Smooth muscle cell of the brain vasculature (primary cell): ENCODE measurements around the gene COL10A1.

Experiments used
- DNase-seq: peaks from one replicate; pipeline ENCODE4 v3.0.0-alpha.2; 2012; ENCODE audit warnings: low read depth, low spot score

The COL10A1 gene

DNA sequence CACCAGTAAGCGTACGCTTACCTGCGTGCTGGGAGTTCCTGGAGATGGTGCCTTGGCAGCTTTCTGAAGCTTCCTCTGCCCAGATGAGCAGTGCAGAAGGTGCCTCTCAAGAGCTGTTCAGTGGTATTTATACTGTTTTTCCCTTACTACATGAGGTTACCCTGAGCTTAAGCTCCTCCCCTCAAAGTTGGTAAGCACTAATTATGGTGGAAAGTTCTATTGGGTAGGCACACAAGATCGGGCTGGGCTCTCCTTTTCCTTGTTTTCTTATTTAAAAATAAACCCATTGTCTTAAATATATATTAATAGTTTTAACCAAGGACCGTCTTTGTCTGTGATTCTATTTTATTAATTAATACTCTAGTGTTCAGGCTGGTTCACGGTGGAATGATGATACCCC is at the start of gene COL10A1:
Gene COL10A1, minus strand, starts transcription at position 101 of the 400 bp plus-strand sequence. CDS start 640 bp downstream, outside the sequence.
- no peak for DNase-seq

DNA sequence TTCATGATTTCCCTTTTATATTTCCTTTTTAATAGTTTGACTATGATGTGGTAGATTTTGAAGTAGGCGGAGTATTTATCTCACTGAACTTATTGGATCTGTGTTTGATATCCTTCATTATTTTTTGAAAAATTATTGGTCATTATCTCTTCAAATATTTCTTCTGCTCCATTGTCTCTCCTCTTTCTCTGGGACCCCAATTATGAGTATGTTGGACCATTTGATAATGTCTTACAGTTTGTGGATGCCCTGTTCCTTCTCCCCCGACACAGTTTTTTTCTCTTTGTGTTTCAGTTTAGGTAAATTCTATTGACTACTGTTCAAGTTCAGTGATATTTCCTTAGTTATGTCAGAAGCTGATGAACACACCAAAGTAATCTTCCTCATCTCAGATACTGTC is 49.4 kb upstream of the COL10A1 start:
- DNase-seq = no peak

DNA sequence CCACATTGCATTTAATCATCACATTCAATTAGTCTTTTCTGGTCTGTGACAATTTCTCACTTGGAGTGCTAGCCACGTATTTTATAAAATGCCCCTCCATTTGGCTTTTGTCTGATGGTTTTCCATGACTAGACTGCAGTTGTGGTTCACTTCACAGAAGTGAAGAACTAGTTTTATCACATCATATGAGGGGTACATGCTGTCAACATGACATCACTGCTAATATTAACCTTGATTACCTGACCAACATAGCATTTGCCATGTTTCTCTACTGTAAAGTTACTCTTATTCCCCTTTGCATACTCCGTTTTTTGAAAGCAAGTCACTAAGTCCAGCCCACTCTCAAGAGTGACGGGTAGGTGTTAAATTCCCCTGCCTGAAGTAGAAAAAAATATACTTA is 48.0 kb upstream of the COL10A1 start:
- DNase-seq = no peak

DNA sequence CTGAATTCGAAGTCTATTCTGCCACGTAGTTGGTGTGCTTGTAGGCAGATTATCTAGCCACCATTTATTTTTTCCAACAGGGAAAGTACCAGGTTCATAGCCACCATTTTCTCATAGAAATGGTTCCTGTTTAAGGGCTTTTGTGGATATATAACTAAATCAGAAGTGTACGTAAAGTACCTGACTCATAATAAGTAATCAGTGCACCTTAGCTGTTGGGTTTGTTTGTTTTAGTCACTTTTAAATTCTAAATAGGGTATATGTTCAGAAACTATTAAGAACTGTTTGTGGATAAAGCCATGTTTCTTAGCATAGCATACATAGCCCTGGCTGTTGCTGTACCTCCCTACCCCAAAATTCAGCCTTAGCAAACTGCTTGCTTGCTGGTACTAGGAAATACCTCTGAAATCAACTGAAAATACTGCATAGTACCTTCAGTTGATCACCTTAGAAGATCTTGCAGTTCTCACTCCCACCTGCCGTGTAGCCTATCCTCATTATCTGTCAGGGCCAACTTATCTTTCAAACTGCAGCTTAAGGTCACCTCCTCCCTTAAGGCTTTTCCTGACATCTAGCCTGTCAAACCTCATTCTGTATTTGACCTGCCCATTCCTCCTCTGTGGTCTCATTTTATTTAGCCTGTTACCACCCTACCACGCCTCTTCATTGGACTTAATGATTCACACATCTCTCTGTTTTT is 44.6 kb upstream of the COL10A1 start:
- no peak for DNase-seq

DNA sequence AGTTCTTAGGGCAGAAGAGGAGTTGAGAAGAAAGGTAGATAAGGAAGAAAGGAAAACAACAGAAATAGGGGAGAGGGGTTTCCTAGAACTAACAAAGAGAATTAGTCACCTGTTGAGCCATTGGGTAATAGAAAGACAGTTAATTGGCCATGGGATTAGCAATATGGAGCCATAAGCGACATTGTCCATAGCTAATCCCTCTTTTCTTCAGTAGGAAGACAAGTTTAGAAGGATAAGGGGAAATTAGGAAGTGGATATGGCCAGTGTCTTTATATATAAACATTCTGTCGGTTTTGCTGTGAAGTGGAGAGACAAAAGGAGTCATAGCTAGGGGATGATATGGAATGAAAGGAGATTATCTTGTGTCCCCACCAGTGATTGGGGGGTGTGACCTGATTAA is 43.9 kb upstream of the COL10A1 start:
- no peak for DNase-seq

DNA sequence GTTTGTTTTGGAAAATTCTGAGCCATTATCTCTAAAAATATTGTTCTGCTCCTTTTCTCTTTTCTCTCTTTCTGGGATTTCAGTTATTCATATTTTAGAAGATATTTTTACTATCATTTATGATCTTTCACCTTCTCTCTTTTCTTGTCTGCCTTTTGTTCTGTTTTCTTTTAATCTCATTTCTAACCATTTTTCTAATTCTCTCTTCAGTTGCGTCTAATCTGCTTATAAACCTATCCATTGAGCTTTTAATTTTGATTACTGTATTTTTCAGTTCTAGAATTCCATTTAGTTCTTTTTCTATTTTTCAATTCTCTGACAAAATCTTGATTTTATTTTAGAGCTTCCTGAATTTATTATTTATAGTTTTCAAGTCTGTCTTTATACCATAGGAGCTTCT is 42.2 kb upstream of the COL10A1 start:
- DNase-seq = no peak

DNA sequence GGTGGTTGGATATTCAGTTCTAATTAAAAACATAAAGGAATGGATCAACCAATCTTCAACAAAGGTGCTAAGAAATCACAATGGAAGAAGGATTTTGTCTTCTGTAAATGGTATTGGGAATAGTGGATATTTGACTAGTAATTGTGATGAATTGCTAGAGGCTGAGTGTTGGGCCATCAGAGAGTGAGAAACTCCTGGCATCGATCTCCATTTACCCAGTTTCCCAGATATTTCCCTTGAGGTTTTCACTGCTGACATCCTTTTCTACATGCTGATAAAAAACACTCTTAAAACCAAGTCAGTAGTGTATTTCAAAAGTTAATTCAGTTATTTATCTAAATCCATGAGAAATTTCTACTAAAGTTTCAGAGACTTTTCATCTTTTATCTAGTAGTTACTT is 40.4 kb upstream of the COL10A1 start:
- no peak for DNase-seq

DNA sequence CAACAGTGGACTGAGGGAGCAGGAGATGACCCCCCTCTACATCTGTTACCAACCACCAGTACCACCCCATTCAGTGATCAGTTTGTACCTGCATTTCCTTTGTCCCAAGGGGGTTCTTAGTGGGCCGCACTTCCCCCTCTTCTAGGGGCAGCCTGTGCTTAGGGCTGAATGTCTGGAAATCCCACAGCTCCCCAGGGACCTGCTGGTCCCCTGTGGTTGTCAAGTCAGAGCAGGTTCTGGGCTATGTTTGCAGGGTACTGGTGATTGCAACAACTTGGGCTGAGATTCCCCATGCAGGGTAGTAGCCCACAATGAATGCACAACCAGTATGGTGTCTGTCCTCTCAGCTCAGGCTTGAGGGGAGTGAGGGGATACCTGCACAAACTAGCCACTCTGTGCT is 39.7 kb upstream of the COL10A1 start:
- DNase-seq = no peak

DNA sequence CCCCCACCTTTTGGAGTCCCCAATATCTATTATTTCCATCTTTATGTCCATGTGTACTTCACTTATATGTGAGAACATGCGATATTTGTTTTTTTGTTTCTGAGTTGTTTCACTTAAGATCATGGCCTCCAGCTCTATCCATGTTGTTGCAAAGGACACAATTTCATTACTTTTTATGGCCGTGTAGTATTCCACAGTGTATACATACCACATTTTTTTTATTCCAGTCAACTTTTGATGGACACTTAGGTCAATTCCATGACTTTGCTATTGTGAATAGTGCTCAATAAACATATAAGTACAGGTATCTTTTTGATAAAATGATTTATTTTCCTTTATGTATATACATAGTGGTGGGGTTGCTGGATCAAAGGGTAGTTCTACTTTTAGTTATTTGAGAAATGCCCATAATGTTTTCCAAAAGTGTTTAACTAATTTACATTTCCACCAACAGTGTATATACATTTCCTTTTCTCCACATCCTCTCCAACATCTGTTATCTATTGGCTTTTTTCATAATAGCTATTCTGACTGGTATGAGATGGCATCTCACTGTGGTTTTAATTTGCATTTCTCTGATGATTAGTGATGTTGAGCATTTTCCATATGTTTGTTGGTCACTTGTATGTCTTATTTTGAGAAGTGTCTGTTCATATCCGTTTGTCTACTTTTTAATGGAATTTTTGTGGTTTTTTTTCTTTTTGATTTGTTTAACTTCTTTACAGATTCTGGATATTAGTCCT is 34.0 kb upstream of the COL10A1 start:
- DNase-seq = no peak

DNA sequence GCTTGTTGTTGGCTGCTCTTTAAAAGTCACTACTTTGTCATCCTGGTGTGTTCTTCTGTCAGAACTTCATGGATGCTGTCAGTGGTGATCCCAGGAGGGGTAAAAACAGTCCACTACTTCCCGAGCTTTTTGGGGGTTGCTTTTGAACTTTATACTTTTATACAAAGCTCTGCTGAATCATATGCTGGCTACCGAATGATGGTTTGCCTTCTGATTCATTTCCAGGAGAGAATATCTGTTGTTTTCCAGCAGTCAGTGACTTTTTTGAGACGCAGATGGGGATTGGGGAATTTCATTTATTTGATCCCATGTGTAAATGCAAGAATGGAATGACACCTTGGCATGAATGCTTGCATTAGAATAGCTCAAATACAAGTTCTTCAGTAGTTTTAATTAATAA is 32.7 kb upstream of the COL10A1 start:
- no peak for DNase-seq

DNA sequence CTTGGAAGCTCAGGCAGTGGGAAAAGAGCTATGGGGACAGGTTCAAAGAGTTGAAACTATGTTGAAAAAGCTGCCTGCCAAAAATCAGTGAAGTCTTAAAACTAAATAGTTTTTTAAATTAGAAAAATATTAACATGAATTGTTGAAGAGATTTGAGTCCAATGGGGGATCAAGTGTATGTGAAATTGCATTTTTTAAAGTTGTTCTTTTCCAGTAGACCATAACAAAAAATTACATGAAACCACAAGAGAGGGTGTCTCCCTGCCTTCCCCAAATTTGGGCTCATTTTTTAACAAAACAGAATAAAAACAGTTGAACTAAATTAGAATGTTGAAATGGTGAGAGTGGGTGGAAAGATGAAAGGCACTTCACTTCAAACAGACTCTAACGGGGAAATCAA is 31.5 kb upstream of the COL10A1 start:
- no peak for DNase-seq

DNA sequence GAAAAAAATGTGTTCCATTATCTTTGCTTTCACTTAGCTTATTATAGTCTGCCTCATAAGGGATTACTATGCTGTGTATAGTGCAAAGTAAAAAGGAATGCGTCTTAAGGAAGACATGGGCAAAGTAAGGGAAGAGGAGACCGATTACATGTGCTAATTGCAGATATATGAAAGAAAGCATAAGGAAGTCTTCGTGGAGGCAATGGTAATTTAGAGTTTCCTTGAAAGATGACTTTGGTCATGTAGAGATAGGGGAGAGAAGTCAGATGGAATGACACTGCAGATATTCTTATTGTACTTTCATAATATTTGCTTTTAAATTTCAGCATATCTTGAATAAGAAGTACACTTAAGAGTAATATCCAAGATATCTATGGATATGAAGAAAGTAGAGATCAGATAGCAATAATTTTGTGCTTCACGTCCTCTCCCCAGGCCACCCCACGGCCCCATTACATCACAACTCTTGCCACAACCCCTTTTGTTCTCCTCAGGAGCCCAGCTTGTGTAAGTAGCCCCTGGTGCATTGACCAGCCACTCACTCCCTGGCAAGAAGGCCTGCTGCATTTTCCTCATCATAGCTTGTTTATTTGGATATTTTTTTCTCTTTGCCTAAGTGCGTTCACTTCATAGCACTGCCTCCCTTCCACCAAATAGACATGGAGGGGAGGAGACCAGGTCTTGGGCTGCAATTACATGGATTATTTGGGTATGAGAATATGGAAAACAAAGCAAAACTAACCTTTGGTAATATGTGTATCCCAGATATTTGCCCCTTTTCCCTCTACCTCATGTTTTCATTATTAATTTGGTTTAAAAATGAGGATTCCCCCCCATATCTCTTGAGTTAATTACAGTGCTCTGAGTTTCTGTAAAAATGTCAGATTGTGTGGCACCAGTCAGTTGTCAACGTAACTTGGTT is 30.7 kb upstream of the COL10A1 start:
- DNase-seq = no peak

DNA sequence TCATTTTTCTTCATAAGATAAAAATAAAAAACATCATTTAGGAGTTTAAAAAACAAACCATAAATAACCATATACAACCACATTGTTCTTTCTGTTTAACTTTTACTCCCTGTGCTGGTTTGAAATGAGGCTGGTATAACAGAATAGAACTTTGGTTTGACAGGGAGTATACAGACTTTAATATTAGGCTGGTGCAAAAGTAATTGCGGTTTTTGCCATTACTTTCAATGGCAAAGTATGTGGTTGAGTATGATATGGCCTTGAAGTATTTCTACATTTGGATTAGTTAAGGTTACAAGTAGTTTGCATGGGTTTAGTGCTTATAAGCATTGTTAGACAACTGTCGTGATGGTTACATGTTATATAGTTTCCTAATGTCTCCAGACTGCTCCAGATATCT is 29.0 kb upstream of the COL10A1 start:
- DNase-seq = no peak

DNA sequence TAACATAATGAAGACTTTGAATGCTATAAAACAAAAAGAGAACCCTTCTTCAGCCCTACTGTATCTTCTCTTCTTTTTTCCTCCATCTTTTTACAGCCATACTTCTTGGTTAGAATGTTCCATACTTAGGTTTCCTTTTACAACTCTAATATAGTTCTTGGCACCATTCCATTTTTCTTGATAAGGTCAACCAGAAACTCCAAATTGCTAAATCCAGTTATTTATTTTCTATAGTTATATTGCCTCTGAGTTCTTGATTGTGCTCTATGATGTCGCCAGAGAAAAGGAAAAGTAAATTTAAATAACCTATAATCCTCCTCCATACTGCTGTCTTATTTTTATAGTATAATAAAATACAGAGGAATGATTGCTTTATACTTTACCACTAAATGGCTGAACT is 26.7 kb upstream of the COL10A1 start:
- no peak for DNase-seq

DNA sequence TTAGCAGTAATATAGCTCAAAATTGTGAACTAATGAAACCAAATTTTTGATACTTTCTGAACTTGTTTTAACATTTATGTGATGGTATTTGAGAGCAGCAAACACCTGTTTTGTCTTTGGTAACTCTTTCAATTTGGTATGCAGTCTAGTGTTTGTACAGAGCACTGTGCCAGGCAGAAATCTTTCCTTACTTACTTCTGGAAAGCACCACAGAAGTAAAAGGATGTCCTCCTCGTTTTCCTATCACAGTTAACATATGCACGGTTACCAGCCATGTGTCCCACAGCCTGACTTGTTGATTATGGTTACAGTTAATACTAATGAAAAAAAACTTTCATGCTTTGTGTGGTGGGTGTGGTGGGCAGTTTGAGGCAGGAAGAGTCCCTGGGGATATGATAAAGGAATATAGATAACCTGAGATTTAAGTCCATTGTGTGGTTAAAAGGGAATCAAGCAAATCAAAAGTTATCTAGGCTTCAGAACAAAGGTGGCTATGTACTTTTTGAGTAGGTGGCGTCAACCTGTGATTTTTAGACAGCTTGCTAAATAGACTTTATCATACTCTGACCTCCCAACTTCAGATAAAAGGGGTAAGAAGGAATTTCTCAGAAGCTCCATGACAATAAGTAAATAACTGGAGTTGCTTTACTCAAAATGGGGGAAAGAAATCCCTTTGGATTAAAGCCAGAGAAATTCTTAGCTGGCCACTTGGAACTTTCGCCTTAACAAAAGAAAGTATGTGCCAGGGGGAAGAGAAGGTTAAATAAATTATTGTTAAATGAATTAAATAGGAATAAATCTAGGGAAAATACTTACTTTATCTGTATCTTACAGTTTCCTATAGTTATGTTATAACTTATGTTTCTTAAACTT is 20.1 kb upstream of the COL10A1 start:
- DNase-seq = no peak

DNA sequence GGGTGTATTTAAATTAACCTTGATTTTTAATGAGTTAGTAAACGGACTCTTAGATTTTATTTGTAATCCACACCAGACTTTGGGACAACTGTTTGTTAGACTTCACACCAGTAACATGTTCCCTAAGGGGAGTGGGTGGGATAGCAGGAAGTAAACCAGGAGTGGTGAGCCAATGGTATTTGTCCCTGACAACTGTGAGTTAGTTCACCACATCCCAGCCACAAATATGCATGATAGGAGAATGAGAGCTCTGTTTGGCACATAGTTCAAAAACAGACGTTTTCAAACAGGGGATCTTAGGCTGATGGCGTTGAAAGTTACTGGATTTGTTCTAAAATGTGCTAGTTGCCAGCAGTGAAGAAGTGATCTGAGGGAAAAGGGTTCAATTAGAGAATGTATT is 18.7 kb upstream of the COL10A1 start:
- DNase-seq = peak; percentile 17

DNA sequence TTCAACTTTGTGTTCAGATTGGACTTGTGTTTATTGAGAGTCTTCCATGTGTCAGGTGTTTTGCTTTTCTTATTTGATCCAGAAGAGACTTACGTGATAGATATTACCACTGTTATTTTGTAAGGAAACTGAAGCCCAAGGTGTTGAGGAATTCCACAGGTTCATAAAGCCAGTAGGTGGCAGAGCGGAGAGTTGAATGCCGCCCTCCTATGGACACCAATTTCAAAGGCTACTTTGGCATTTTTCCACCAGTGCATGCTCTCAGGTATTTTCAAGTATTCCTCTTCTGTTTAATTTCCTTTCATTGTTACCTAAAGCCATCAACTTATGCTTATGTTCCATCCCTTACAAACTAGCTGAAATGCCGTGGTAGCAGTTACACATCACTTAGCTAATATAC is 14.0 kb upstream of the COL10A1 start:
- DNase-seq = no peak

DNA sequence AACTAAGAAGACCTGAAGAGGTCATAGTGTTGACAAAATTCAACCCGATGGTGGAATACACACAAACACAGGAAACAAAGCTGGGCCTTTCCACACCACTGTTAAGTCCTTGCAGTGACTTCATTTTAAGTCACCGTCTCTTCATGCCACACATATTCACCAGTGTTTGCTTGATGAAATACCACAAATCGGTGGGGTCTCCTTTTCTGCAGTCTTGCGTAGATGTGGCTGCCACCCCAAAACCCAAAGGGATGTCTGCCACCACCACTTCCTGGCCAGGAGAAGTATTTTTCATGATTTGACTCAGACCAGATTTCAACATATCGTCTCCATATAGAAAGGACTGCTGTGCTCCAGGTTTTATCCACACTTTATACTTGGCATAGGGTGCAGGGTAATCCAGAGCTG is 11.0 kb upstream of the COL10A1 start:
- no peak for DNase-seq

DNA sequence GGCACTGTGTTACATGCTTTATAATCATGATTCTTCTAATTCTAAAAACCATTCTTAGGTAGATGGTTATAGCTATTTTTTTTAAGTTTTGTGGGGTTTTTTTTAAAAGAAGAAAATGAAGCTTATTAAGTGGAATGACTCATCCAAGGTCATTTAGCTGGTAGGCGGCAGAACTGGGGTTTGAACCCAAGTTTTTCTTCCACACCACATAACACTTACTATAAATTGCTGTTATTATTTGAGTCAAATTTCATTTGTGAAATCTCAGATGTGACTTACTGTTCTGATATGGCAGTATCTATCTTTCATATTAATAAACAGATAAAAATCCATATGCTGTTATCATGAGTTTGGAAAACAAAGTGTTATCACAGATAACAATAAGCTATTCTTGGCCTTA is 10.4 kb upstream of the COL10A1 start:
- no peak for DNase-seq

DNA sequence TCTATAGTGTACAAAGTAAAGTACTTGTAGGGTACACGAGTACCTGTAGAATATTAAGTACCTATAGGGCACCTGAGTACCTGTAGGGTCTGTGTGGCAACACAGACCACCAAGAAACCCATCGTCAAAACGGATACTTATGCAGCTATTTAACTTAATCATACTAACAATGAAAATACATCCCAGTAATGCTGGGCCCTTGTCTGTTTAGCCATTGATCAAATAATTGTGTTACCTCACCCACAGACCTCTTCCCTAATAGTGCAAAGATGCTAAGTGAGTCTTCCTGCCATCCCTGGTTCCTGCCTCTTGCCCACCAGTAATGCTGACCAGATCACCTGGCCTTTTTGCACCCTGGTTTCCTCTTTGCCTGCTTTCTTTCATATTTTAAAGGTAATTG is 7.5 kb upstream of the COL10A1 start:
- no peak for DNase-seq

DNA sequence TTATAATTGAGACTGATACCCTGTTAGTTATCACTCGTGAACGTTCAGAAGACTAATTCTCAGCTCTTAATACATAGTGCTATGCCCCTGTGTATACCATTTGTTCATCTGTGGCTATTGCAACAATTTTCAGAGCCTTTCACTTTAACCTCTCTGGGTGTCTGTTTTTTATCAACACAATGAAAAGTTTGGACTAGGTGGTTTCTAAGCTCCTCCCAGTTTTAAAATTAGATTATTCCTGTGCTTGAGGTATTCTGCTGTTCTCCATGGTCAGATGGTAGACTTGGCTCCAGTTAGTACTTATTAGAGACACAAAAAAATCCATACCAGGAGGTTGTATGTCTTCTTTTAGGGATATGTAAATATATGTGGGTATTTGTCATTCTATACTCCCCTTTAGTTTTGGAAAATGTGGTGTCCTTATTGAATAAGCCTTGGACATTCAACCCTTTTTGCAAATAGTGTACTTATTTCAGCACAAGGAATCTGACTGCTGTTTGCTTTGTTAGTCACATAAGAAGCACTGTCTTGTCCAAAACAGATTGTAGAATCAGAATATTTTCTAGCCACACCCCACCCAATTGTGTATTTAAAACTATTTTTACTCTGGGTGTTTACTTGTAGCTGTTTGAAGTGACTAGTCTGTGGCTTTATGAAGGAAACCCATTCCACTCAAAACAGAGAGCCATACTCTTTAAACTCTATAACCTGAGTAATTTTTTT is 2.0 kb upstream of the COL10A1 start:
- no peak for DNase-seq
